GF-D8 (cell line): Measurements from ENCODE around the gene PIGR.

Experiments
- DNase-seq: peaks from one replicate; lab custom pipeline; 2025; lab: John Stamatoyannopoulos, UW

The PIGR gene

GRCh38 chr1:206890125-206891060 is 55.9 kb downstream of the PIGR start:
- no peak for DNase-seq

- DNase-seq: no peak
Observed at GRCh38 chr1:206887701-206888100, 58.6 kb downstream of the PIGR start.

- no peak for DNase-seq
Observed at GRCh38 chr1:206886831-206887230, 59.4 kb downstream of the PIGR start.

- no peak for DNase-seq
Observed at GRCh38 chr1:206885341-206886060, 60.8 kb downstream of the PIGR start.

GRCh38 chr1:206883876-206884275 is 62.4 kb downstream of the PIGR start:
- no peak for DNase-seq

GRCh38 chr1:206883160-206883559 is 63.1 kb downstream of the PIGR start:
- no peak for DNase-seq

- no peak for DNase-seq
Observed at GRCh38 chr1:206882555-206882954, 63.7 kb downstream of the PIGR start.

GRCh38 chr1:206880314-206880713 is 66.0 kb downstream of the PIGR start:
- no peak for DNase-seq
